Ishikawa (cell line): ENCODE data around the gene TCEA3.

Source experiments
- CEBPB ChIP-seq: IDR thresholded peaks from 2 replicates; pipeline ENCODE4 v1.6.1; 2012
- CREB1 ChIP-seq: IDR thresholded peaks from 2 replicates; pipeline ENCODE4 v1.6.1; 2012; ENCODE audit warnings: low read depth
- EGR1 ChIP-seq: IDR thresholded peaks from 2 replicates; pipeline ENCODE4 v1.6.1; 2012
- EP300 ChIP-seq: IDR thresholded peaks from 2 replicates; pipeline ENCODE4 v1.6.1; 2012; ENCODE audit warnings: borderline replicate concordance
- FOXM1 ChIP-seq: IDR thresholded peaks from 2 replicates; pipeline ENCODE4 v1.6.1; 2012; ENCODE audit warnings: low read depth, borderline replicate concordance
- NFIC ChIP-seq: IDR thresholded peaks from 2 replicates; pipeline ENCODE4 v1.6.1; 2012
- RAD21 ChIP-seq: IDR thresholded peaks from 2 replicates; pipeline ENCODE4 v1.6.1; 2012; ENCODE audit warnings: low read depth
- TAF1 ChIP-seq: IDR thresholded peaks from 2 replicates; pipeline ENCODE4 v1.6.1; 2012; ENCODE audit warnings: low read depth, mild to moderate bottlenecking
- TCF12 ChIP-seq: IDR thresholded peaks from 2 replicates; pipeline ENCODE4 v1.6.1; 2012; ENCODE audit warnings: low read depth
- TEAD4 ChIP-seq: IDR thresholded peaks from 2 replicates; pipeline ENCODE4 v1.6.1; 2012
- USF1 ChIP-seq: IDR thresholded peaks from 2 replicates; pipeline ENCODE4 v1.6.1; 2012
- YY1 ChIP-seq: IDR thresholded peaks from 2 replicates; pipeline ENCODE4 v1.6.1; 2012; ENCODE audit warnings: low read depth
- ZBTB7A ChIP-seq: IDR thresholded peaks from 2 replicates; pipeline ENCODE4 v1.6.1; 2012; ENCODE audit warnings: low read depth
- TF ChIP-seq, protein P1 (sequence below): IDR thresholded peaks from 2 replicates; pipeline ENCODE4 v1.6.1; 2012
- TF ChIP-seq, protein P2 (sequence below): IDR thresholded peaks from 2 replicates; pipeline ENCODE4 v1.6.1; 2012; ENCODE audit warnings: low read depth, mild to moderate bottlenecking

The TCEA3 gene

DNA sequence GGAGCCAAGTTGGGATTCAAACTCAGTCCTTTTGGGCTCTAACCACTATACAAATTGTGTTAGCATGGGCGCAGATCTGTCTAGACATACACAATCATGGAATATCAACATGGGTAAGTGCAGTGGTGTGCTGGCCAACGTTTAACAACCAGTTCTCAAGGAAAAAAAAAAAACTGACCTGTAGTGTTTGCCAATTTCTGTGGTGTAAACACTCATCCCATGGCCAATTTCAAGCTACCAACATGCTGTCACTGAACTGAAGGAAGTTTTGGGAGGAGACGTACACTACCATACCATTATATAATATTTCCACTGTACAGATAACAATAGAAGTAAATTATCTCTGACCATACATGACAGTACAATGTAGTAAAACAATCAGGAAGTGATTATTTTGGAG lies 3.2 kb downstream of the TCEA3 start:
- TF ChIP-seq TEAD4 (no peak), CREB1 (no peak), CEBPB (no peak), RAD21 (no peak), ZBTB7A (no peak), TCF12 (no peak), YY1 (no peak), USF1 (no peak), FOXM1 (no peak), TAF1 (no peak), EP300 (no peak), EGR1 (no peak), NFIC (no peak)
- TF ChIP-seq, protein P1, sequence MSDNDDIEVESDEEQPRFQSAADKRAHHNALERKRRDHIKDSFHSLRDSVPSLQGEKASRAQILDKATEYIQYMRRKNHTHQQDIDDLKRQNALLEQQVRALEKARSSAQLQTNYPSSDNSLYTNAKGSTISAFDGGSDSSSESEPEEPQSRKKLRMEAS = no peak
- TF ChIP-seq, protein P2, sequence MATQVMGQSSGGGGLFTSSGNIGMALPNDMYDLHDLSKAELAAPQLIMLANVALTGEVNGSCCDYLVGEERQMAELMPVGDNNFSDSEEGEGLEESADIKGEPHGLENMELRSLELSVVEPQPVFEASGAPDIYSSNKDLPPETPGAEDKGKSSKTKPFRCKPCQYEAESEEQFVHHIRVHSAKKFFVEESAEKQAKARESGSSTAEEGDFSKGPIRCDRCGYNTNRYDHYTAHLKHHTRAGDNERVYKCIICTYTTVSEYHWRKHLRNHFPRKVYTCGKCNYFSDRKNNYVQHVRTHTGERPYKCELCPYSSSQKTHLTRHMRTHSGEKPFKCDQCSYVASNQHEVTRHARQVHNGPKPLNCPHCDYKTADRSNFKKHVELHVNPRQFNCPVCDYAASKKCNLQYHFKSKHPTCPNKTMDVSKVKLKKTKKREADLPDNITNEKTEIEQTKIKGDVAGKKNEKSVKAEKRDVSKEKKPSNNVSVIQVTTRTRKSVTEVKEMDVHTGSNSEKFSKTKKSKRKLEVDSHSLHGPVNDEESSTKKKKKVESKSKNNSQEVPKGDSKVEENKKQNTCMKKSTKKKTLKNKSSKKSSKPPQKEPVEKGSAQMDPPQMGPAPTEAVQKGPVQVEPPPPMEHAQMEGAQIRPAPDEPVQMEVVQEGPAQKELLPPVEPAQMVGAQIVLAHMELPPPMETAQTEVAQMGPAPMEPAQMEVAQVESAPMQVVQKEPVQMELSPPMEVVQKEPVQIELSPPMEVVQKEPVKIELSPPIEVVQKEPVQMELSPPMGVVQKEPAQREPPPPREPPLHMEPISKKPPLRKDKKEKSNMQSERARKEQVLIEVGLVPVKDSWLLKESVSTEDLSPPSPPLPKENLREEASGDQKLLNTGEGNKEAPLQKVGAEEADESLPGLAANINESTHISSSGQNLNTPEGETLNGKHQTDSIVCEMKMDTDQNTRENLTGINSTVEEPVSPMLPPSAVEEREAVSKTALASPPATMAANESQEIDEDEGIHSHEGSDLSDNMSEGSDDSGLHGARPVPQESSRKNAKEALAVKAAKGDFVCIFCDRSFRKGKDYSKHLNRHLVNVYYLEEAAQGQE = no peak

- TF ChIP-seq NFIC (no peak), RAD21 (no peak), CEBPB (no peak), TCF12 (no peak), TAF1 (no peak), YY1 (no peak), TEAD4 (no peak), EGR1 (no peak), USF1 (no peak), FOXM1 (no peak), CREB1 (no peak), ZBTB7A (no peak), EP300 (no peak)
- TF ChIP-seq, protein P2 = no peak
- TF ChIP-seq, protein P1 = no peak
Observed at GRCh38 chr1:23420778-23421177, 3.8 kb downstream of the TCEA3 start.

- TF ChIP-seq TAF1 (no peak), FOXM1 (no peak), USF1 (no peak), EP300 (no peak), EGR1 (no peak), TCF12 (no peak), CEBPB (no peak), NFIC (no peak), ZBTB7A (no peak), YY1 (no peak), TEAD4 (no peak), CREB1 (no peak), RAD21 (no peak)
- TF ChIP-seq, protein P2 = no peak
Observed at GRCh38 chr1:23419180-23419579, 5.4 kb downstream of the TCEA3 start.

GRCh38 chr1:23417570-23417969 lies 7.0 kb downstream of the TCEA3 start:
- no peak for TF ChIP-seq TEAD4
- TF ChIP-seq, protein P1 = no peak
